ENCODE measurements around the gene THSD7B.

The THSD7B gene

DNA sequence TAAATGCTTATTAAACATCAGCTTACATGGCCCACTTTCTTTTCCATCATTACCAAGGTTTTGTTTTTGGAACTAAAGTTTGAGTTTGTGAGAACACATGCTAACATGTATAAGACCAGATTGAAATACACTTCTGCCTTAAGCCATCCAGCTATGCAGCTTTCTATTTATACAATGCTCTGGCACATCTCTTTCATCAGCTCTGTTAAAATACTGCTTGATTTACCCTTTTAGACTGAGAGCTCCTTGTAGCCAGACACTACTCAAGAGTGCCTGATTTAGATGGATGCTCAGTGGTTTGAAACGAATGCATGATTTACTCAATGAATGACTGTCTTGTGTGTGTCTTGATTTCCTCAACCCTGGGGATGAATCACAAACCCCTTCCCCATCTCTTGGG is 392.5 kb downstream of the THSD7B start:
- no peak for DNase-seq

DNA sequence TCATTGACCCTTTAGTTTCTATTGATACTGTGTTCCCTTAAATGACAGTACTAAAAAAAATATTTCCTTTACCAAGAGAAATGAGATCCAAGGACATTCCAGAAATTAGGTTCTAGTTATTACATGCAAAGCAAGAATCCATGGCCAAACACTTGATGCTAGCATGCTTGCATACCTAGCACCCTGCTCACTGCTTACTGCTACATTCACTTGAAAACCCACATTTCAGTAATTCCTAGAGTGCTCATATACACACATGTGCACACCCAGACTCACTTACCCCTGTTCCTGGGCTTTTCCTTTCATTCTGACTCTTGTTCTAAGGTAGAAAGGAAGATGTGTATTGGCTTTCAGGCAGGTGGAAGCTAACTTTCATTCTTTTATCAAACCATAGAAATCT is 395.9 kb downstream of the THSD7B start:
- DNase-seq, result no peak

GRCh38 chr2:137165968-137166367 is 400.6 kb downstream of the THSD7B start:
- no peak for DNase-seq

DNA sequence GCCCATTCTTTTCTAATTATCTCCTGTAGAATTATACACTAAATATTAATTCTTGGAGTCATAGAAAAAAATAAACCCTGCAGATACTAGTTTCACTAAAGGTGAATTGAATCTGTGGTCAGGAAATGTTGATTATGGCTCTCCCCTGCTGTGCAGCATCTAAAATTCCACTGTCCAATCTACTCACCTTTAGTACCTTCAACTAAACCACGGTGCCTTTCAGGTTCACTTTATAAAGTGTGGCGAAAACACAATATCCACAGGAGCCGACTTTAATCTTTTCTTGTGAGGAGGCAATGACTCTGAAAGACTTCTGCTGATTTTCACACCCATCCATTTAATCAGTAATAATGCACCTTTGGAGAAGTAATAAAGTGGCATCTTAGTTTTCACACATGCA is 402.3 kb downstream of the THSD7B start:
- no peak for DNase-seq

- DNase-seq, result no peak
Observed at GRCh38 chr2:137168552-137168951, 403.2 kb downstream of the THSD7B start.

DNA sequence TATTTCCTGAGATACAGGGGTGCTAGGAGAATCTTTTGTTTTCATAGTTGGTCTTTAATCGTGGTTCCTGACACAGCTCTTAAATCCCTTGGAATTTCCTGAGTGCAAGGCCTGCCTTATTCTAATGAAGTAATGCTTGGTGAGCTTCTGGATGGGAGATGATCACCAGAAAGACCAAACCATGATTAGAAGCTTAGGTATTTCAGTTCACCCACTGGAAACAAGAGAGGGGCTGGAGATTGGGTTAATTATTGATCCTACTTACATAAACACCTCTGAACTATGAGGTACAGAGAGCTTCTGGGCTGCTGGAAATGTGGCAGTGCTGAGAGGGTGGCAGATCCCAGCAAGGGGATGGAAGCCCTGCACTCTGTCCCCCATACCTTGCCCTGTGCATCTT is 406.8 kb downstream of the THSD7B start:
- no peak for DNase-seq

DNA sequence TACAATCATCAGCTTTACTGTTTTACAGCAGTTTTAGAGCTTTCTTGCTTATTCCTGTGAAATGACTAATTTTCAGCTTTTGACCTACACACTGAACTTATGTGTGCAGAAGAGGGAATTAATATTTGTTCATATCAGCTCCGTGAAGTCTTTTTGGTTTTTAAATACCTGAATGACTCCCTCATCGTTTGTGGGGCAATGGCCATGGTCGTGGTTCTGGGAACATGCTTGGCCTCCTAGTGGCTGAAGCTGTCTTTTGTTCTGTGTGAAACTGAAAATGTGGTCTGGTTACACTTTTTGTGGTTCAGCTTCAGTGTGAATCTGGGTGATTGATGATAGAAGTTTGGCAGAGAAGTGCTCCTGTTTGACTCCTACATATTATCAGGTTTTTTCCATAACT is 408.1 kb downstream of the THSD7B start:
- DNase-seq, result no peak

DNA sequence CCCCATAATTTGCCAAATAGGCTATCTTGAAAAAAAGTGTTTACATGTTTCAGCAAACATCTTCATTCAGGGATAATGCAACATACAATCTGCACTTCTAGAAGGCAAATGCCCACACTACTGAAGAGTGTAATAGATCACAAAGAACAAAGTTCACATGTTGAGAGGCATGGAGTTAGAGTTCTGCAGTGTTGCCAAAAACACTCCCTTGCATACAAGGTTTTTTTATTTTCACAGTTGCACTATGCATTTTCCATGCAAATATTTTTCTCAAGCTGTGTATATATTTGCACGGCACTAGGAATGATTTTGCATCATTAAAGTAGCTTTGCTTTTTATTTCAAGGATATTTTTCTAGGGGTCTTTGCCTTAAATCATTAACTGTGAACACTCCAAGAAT is 409.9 kb downstream of the THSD7B start:
- DNase-seq, result no peak

DNA sequence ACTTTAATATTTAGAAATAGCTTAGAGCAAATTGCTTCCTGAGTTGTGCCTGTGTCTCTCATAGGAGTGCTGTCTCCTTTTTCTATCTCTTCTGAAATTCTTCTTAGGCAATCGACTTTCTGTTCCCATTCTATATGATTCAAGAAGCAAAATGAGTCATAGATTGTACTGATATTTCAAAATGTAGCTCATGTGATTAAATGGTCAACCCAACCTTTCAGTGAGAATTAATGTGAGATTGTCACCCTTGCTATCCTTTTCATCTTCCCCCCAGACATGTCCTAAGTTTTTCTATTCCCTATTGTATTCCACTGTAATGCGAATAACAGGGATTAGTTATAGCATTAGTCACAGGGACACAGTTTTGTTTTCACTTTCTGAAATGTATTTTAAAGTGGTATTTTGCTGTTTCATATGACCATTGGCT is 413.6 kb downstream of the THSD7B start:
- no peak for DNase-seq

GRCh38 chr2:137179542-137179941 is 414.2 kb downstream of the THSD7B start:
- DNase-seq, result no peak

DNA sequence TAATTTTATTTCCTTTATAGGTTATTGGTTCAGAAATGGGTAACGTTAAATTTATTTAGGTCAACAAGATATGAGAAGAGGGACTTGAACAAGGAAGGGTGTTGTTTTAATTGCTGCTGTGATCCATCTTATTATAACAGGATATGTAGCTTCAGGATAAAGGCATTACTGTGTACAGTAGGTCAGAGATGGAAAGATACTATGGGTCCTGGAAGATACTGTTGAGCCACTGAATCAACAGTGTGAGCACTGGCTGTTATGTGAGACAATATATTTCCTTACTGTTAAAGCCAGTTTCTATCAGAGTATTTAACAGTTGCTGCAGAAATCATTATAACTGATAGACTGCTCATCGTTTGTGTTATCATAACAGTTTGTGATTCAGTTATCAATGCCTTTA is 414.7 kb downstream of the THSD7B start:
- DNase-seq, result no peak

DNA sequence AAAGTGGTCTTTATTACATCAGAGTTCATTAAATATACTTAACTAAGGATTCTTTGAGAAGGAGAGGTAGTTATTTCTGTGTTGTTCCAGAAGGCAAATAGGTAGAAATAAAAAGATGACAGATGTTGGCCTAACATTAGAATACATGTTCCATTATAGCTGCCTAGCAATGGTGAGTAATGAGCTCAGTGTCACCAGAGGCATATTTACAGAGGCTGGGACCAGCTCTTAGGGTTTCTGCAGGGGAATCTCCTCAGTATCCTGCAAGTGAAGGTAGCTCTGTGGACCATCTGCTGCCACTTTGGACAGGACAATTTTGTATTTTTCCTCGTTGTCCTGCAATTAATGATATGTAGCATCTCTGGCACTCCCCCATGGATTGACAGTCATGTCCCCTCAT is 416.0 kb downstream of the THSD7B start:
- DNase-seq, result no peak

DNA sequence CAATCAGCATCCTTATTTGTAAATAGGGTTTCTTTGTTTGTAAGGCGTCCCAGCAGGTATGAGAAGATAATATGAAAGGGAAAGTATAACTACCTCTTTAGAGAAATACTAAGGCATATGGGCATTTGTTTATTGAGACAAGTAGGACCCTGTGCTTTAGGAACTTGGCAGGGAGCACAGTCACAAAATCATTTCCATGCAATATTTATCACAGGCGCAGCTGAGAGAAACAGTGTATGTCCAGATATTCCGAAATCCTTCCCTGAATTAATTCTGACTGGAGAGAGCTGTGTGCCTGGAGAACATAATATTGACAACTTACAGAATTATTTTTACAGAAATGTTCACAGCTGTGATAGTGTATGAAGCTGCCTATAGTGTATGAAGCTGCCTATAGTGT is 416.7 kb downstream of the THSD7B start:
- no peak for DNase-seq

DNA sequence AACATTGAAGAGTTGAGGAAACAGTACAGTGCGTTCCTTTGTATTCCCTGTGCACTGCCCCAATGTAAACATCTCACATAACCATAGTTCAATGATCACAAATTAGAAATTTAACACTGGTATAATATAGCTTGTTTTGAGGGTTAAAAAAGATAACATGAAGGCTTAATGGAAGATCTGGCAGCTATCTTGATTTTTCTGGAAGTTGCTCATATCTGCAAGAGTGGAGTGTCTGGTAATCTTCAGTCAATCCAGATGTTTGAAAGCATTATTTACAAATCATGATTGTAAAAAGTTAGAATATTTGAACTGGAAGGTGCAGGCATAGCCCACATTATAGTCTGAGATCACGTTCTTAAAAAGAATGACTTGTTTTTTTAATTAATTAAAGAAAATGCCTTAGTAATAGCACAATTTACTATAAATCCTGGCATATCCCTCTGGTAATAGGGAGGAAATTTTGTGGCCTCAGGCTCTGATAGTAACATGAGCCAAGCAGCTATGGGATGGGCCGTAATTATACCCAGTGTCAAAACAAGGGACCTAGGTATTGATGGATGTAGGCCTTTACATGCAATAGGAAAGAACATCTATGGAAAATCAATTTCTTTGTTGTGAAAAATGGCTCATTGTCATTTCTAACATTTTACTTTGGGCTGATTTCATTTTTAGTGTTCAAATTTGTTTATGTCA is 418.0 kb downstream of the THSD7B start:
- no peak for DNase-seq

GRCh38 chr2:137185378-137186078 is 420.2 kb downstream of the THSD7B start:
- DNase-seq, result no peak

DNA sequence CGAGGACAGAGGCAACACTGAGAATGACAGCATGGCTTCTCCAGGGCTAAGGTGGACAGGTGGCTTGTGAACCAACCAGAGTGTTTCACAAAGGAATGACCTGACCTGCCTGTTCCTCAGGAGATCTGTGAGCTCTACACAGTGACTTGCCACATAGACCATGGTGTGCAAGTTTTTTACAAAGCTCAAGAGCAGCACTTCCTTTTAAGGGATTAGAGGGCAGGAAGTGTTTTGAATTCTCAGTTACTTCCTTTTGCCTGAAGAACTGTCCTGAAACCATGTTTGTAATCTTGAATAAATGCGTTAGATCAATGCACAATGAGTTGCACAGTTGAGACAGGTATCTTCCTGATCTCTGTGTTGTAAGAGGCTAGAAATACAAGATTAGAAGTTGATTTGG is 421.9 kb downstream of the THSD7B start:
- no peak for DNase-seq

- no peak for DNase-seq
Observed at GRCh38 chr2:137190411-137191195, 425.3 kb downstream of the THSD7B start.

DNA sequence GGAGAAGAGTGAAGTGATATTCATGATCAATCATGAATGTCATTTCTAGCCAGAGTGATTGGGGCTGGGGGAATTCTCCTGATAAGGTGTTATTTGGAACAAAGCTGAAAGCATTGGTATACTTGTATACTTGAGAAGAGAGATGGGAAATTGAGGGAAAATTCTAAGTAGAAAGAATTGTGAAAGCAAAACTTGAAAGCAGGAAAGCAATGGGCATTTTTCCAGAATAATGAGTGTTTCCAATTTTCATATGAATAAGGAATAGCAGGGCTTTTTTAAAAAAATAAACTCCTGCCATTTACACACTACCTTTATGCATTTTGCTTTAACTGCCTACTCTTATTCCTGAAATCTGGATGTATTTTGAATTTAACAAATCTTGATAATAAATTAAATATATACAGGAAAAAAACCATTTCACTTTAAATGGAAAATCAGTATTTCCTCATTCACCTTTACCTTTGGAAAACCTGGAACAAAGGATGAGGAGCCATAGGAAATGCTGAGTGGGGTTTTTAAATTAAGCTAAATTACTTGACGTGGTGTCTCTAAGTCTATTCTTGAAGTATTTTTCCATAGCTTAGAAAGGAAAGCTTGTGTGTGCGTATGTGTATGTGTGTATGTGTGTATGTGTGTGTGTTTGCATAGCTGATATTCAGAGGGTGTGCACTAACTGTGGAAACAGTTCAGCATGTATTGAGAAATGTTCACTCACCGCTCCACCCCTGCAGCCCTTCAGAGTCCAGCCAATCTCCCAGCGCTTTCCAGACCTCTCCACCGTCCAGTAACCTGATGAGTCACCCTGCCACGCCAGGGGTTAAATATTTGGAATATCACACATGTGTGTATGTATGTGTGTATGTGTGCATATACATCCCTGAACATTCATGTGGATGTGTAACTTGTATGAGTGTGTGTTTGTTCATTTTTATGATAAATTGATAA is 427.3 kb downstream of the THSD7B start:
- DNase-seq, result no peak

DNA sequence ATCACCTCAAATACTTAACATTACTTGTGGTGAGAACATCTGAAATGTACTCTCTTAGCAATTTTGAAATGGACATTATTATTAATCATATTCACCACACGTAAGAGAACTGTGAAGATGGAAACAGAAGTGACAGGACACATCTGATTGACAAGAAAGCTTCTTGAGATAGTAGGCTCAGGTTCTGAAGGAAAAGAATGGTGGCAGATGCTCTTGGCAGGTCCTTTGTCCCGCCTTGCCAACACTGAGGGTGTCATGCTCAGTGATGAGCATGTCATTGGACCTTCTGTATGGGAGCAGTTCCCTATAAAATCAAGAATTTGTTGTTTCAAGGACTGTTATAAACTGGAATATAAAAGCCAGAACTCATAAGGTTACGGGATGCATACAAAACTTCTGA is 428.1 kb downstream of the THSD7B start:
- DNase-seq, result no peak

GRCh38 chr2:137194111-137194510 is 428.8 kb downstream of the THSD7B start:
- no peak for DNase-seq

DNA sequence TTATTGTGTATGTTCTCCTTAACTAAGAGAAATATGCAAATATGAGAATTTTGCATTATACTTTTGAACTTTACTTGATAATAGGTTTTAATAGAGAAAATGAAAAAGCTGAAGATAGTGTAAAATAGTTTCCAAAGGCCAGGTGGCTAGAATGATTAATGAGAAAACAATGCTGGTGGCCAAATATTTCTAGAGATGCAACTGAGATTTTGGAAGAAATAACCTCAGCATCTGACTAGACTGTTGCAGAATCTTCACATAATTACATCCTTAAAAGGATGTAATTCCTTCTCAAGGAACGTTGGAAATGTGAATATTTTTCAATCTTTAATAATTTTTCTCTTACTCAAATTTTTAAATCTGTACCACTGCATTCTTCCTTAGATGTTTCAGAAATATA is 434.4 kb downstream of the THSD7B start:
- DNase-seq, result no peak

GRCh38 chr2:137202318-137202717 is 437.0 kb downstream of the THSD7B start:
- no peak for DNase-seq

DNA sequence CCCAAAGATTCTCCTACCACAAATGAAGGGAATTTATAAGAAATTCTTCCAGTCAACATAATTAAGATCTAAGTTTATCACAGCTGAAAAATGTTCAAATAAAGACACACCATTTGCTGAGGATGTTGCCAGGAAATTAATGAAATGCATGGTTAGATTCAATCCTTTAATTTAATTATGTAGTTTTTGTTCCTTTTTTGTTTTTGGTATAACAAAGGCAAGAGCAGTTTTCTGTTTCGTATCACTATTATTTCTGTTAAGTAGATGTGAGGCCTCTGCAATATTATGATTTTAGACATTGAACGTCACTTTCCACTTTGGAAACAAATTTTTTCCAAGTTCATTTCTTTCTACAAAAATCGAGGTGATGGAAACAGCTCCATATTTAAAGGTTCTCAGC is 440.0 kb downstream of the THSD7B start:
- no peak for DNase-seq
